K562 (cell line): ENCODE measurements around the gene MAST1. TPM values are rescaled to one million over a fixed set of nuclear protein-coding genes. Genes with fewer than 3 reads are reported as not detected.

Source experiments
- BRD9 ChIP-seq: fragments of 450-650 bp; IDR thresholded peaks from 2 replicates; pipeline ENCODE4 v1.6.1; 2018; ENCODE audit warnings: low read depth; ENCODE audit not compliant: partially characterized antibody
- HDAC2 ChIP-seq: fragments of 450-650 bp; IDR thresholded peaks from 2 replicates; pipeline ENCODE4 v1.6.1; 2016; ENCODE audit warnings: mild to moderate bottlenecking
- JUNB ChIP-seq: fragments of 450-650 bp; formaldehyde crosslinking; conservative IDR thresholded peaks from 2 replicates; pipeline ENCODE4 v1.4.0; 2020; ENCODE audit warnings: mild to moderate bottlenecking
- KDM1A ChIP-seq, 2 experiments: fragments of 450-650 bp; IDR thresholded peaks; 2 replicates each; pipeline ENCODE4 v1.6.1; 2016; ENCODE audit warnings: mild to moderate bottlenecking in 2 of 2
- MAZ ChIP-seq, 2 experiments: fragments of 450-650 bp in 1 of 2; sonication (generic) in 1 of 2; formaldehyde crosslinking; IDR thresholded peaks in 1 of 2; conservative IDR thresholded peaks in 1 of 2; 2 replicates each; pipeline versions ENCODE4 v1.4.0 to v1.5.0; 2020; ENCODE audit warnings: mild to moderate bottlenecking in 1 of 2, missing genetic modification reagents in 1 of 2
- MXD1 ChIP-seq: fragments of 250-450 bp; sonication (Bioruptor Pico); IDR thresholded peaks from 2 replicates; pipeline ENCODE4 v1.8.0; 2021; ENCODE audit warnings: borderline replicate concordance, mild to moderate bottlenecking, moderate library complexity; ENCODE audit not compliant: poor library complexity, severe bottlenecking
- NEUROD1 ChIP-seq: fragments of 150-350 bp; IDR thresholded peaks from 2 replicates; pipeline ENCODE4 v1.6.1; 2014; ENCODE audit warnings: borderline replicate concordance, low read length, low read depth; ENCODE audit not compliant: partially characterized antibody
- POLR2H ChIP-seq: IDR thresholded peaks from 2 replicates; pipeline ENCODE4 v1.6.1; 2016; ENCODE audit warnings: missing genetic modification characterization, low read depth, mild to moderate bottlenecking, control low read depth, missing compliant biosample characterization, moderate library complexity
- RFX7 ChIP-seq: fragments of 250-450 bp; sonication (Bioruptor Pico); IDR thresholded peaks from 2 replicates; pipeline ENCODE4 v1.5.1; 2021; ENCODE audit warnings: mild to moderate bottlenecking
- SIN3B ChIP-seq: fragments of 450-650 bp; IDR thresholded peaks from 2 replicates; pipeline ENCODE4 v1.6.1; 2017; ENCODE audit warnings: low read depth, mild to moderate bottlenecking, moderate library complexity
- SP1 ChIP-seq: sonication (generic); formaldehyde crosslinking; IDR thresholded peaks from 2 replicates; pipeline ENCODE4 v1.8.1; 2022; ENCODE audit warnings: mild to moderate bottlenecking, missing genetic modification reagents
- TCF7L2 ChIP-seq: fragments of 150-350 bp; IDR thresholded peaks from 2 replicates; pipeline ENCODE4 v1.6.1; 2016; ENCODE audit warnings: low read depth, mild to moderate bottlenecking, low read length, moderate library complexity
- USF1 ChIP-seq: sonication (generic); formaldehyde crosslinking; IDR thresholded peaks from 2 replicates; pipeline ENCODE4 v1.9.0; 2022; ENCODE audit warnings: mild to moderate bottlenecking, missing genetic modification reagents
- ZBTB49 ChIP-seq: sonication (generic); formaldehyde crosslinking; IDR thresholded peaks from 2 replicates; pipeline ENCODE4 v1.8.0; 2022; ENCODE audit warnings: missing genetic modification reagents, mild to moderate bottlenecking, borderline replicate concordance
- ZNF143 ChIP-seq: sonication (generic); formaldehyde crosslinking; IDR thresholded peaks from 2 replicates; pipeline ENCODE4 v1.9.0; 2022; ENCODE audit warnings: mild to moderate bottlenecking, missing genetic modification reagents
- ZNF253 ChIP-seq: fragments of 250-450 bp; sonication (Bioruptor Pico); conservative IDR thresholded peaks from 2 replicates; pipeline ENCODE4 v1.6.1; 2021; ENCODE audit warnings: mild to moderate bottlenecking
- ZNF644 ChIP-seq: fragments of 200-800 bp; sonication (Bioruptor generic); IDR thresholded peaks from 2 replicates; pipeline ENCODE4 v1.6.1; 2016; ENCODE audit warnings: low read depth, missing genetic modification characterization, missing compliant biosample characterization
- ZNF696 ChIP-seq: fragments of 250-450 bp; sonication (Bioruptor Pico); conservative IDR thresholded peaks from 2 replicates; pipeline ENCODE4 v1.4.0; 2020; ENCODE audit warnings: mild to moderate bottlenecking, moderate library complexity
- ZNF780A ChIP-seq: fragments of 250-450 bp; sonication (Bioruptor Pico); IDR thresholded peaks from 2 replicates; pipeline ENCODE4 v1.5.0; 2021; ENCODE audit warnings: mild to moderate bottlenecking
- polyA plus RNA-seq, 8 experiments: library from polyadenylated mRNA; depleted of rRNA in 4 of 8; stranded (reverse) in 5 of 8; unstranded in 3 of 8; fragments of >200 nt; fragmentation: Nextera tagmentation in 2 of 8; fragmentation: Illumina TruSeq in 1 of 8; extraction: Ambion mirVana in 2 of 8; extraction: Trizol in 1 of 8; gene quantifications; 2 replicates each; pipeline versions ENCODE4 v1.2.1 to v1.2.3, GENCODE V29; 2011 to 2014; ENCODE audit warnings: inconsistent platforms in 1 of 8, missing spikeins in 1 of 8
- total RNA-seq, 7 experiments: library from RNA; depleted of rRNA in 6 of 7; stranded (reverse); fragments of >200 nt in 6 of 7; fragmentation: Illumina TruSeq in 2 of 7; extraction: Trizol in 2 of 7; gene quantifications; 2 replicates each; pipeline versions ENCODE4 v1.2.1 to v1.2.3, GENCODE V29; 2011 to 2021; ENCODE audit warnings: low replicate concordance in 1 of 7

MAST1 gene
- total and polyA plus RNA-seq, 9 of the 15 experiments (the other 6 are each of a cell fraction or from before 2014, with no cell fraction given): 0.48 to 10.3 (median 3.9) TPM

DNA sequence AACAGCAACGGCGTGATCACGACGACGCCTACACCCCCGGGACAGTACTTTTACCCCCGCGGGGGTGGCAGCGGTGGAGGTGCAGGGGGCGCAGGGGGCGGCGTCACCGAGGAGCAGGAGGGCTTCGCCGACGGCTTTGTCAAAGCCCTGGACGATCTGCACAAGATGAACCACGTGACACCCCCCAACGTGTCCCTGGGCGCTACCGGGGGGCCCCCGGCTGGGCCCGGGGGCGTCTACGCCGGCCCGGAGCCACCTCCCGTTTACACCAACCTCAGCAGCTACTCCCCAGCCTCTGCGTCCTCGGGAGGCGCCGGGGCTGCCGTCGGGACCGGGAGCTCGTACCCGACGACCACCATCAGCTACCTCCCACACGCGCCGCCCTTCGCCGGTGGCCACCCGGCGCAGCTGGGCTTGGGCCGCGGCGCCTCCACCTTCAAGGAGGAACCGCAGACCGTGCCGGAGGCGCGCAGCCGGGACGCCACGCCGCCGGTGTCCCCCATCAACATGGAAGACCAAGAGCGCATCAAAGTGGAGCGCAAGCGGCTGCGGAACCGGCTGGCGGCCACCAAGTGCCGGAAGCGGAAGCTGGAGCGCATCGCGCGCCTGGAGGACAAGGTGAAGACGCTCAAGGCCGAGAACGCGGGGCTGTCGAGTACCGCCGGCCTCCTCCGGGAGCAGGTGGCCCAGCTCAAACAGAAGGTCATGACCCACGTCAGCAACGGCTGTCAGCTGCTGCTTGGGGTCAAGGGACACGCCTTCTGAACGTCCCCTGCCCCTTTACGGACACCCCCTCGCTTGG, 46.1 kb upstream of the MAST1 start (continued):
- TF ChIP-seq BRD9 (no peak), MAZ (CRISPR knock-in tag; conservative IDR thresholded peaks at IDR 0.05 in 1 of 2, IDR thresholded peaks at IDR 0.05 in 1 of 2) (peak in 1 of 2 experiments; percentile 29; a peak in 1 of 4 replicates), ZBTB49 (CRISPR knock-in tag) (no peak), ZNF143 (CRISPR knock-in tag) (no peak), TCF7L2 (no peak), NEUROD1 (no peak), ZNF780A (CRISPR knock-in tag) (no peak), ZNF696 (no peak), USF1 (CRISPR knock-in tag) (peak; percentile 42; the same call in 1 of the 2 replicates), POLR2H (tag) (no peak), MXD1 (CRISPR knock-in tag) (no peak), ZNF644 (no peak), JUNB (CRISPR knock-in tag) (no peak), KDM1A (IDR thresholded peaks at IDR 0.05) (no peak), ZNF253 (CRISPR knock-in tag) (no peak), HDAC2 (no peak), SP1 (CRISPR knock-in tag) (0 out of 2 replicates have a peak, but pooled peaks have one; percentile 72), RFX7 (CRISPR knock-in tag) (no peak), SIN3B (no peak)
